Hepatocyte (in vitro differentiated cells): ENCODE measurements around the gene APOBEC2. TPM values are rescaled to one million over a fixed set of nuclear protein-coding genes. Genes with fewer than 3 reads are reported as not detected.
A peak's percentile ranks its signal among the peaks of the same experiment; 100 is the strongest.

Experiments
- DNase-seq: peaks from one replicate; pipeline ENCODE4 v3.0.0-alpha.2; 2016; ENCODE audit warnings: low spot score
- H2AFZ ChIP-seq: fragments of 200-600 bp; sonication (generic); 2 replicates; pipeline ENCODE4 v1.6.0; 2016; ENCODE audit warnings: antibody characterized with exemption, mild to moderate bottlenecking
- H3K27ac ChIP-seq: fragments of 200-600 bp; sonication (generic); 2 replicates; pipeline ENCODE4 v1.5.1; 2016; ENCODE audit warnings: mild to moderate bottlenecking
- H3K27me3 ChIP-seq: fragments of 200-600 bp; sonication (generic); 2 replicates; pipeline ENCODE4 v1.6.1; 2016
- H3K36me3 ChIP-seq: fragments of 200-600 bp; sonication (generic); replicated peaks from 2 replicates; pipeline ENCODE4 v1.5.1; 2016; ENCODE audit warnings: low read depth; ENCODE audit not compliant: insufficient read depth
- H3K4me1 ChIP-seq: fragments of 200-600 bp; sonication (generic); 2 replicates; pipeline ENCODE4 v1.5.1; 2016; ENCODE audit warnings: mild to moderate bottlenecking, moderate library complexity; ENCODE audit not compliant: insufficient read depth
- H3K4me2 ChIP-seq: fragments of 200-600 bp; sonication (generic); 2 replicates; pipeline ENCODE4 v1.6.0; 2016
- H3K4me3 ChIP-seq: fragments of 200-600 bp; sonication (generic); 2 replicates; pipeline ENCODE4 v1.5.1; 2016; ENCODE audit warnings: mild to moderate bottlenecking
- H3K79me2 ChIP-seq: fragments of 200-600 bp; sonication (generic); 2 replicates; pipeline ENCODE4 v1.6.0; 2017; ENCODE audit warnings: mild to moderate bottlenecking
- H3K9me2 ChIP-seq: fragments of 200-600 bp; sonication (generic); replicated peaks from 2 replicates; pipeline ENCODE4 v1.6.0; 2017; ENCODE audit warnings: mild to moderate bottlenecking; ENCODE audit not compliant: insufficient read depth
- H3K9me3 ChIP-seq: fragments of 200-600 bp; sonication (generic); 2 replicates; pipeline ENCODE4 v1.5.1; 2016; ENCODE audit warnings: low read depth, mild to moderate bottlenecking
- H4K20me1 ChIP-seq: fragments of 200-600 bp; sonication (generic); 2 replicates; pipeline ENCODE4 v1.6.0; 2016; ENCODE audit warnings: mild to moderate bottlenecking; ENCODE audit not compliant: insufficient read depth, poor library complexity, severe bottlenecking
- CTCF ChIP-seq: fragments of 200-600 bp; sonication (generic); IDR thresholded peaks from 2 replicates; pipeline ENCODE4 v1.5.1; 2016; ENCODE audit warnings: antibody characterized with exemption, mild to moderate bottlenecking; ENCODE audit not compliant: poor library complexity
- EZH2 ChIP-seq: fragments of 200-600 bp; sonication (generic); IDR thresholded peaks from 2 replicates; pipeline ENCODE4 v1.6.1; 2016; ENCODE audit warnings: antibody characterized with exemption, mild to moderate bottlenecking, borderline replicate concordance
- EZH2phosphoT487 ChIP-seq: fragments of 200-600 bp; sonication (generic); IDR thresholded peaks from one replicate; pipeline ENCODE4 v1.6.1; 2018; ENCODE audit warnings: antibody characterized with exemption, mild to moderate bottlenecking, low read depth, moderate library complexity; ENCODE audit not compliant: unreplicated experiment, severe bottlenecking
- WGBS: methylation state at CpG from one replicate; pipeline ENCODE4 v1.1.6; 2016; ENCODE audit warnings: low lambda C conversion rate; ENCODE audit errors: missing lambda C conversion rate; 5-methylcytosine and 5-hydroxymethylcytosine counted together
- polyA plus RNA-seq: library from polyadenylated mRNA; unstranded; fragments of >200 nt; fragmentation: Nextera tagmentation; extraction: Ambion mirVana; gene quantifications from 2 replicates; pipeline ENCODE4 v1.2.1, GENCODE V29; 2016
- total RNA-seq: library from RNA; depleted of rRNA; stranded (reverse); fragments of >200 nt; gene quantifications from 2 replicates; pipeline ENCODE4 v1.2.3, GENCODE V29; 2014

Gene APOBEC2
- total and polyA plus RNA-seq, 2 experiments from 2014 or later = 2.8 to 2.9 TPM

GRCh38 chr6:41063884-41064285 lies 10.9 kb downstream of the APOBEC2 start:
- H3K4me2 ChIP-seq = peak overlapping the region; percentile 19
- no peaks in the 10 kb centered on the region for H3K9me3 ChIP-seq
- TF ChIP-seq CTCF = no peak
- no peak for TF ChIP-seq EZH2
- no peak for TF ChIP-seq EZH2phosphoT487
- no peak overlapping the region for H2AFZ ChIP-seq
- no peaks in the 10 kb centered on the region for H3K36me3 ChIP-seq
- WGBS = 52% methylated on average over 2 of the region's 2 CpGs
- H4K20me1 ChIP-seq = no peaks in the 10 kb centered on the region
- H3K27me3 ChIP-seq = no peaks in the 10 kb centered on the region
- H3K4me1 ChIP-seq = peaks cover 39% of the 10 kb centered on the region
- no peak for DNase-seq
- H3K27ac ChIP-seq = peak overlapping the region; percentile 76
- no peaks in the 10 kb centered on the region for H3K9me2 ChIP-seq
- H3K4me3 ChIP-seq = no peak overlapping the region
- H3K79me2 ChIP-seq = no peaks in the 10 kb centered on the region

GRCh38 chr6:41064841-41065240 lies 11.8 kb downstream of the APOBEC2 start:
- H3K79me2 ChIP-seq = peaks cover 2% of the 10 kb centered on the region
- 36% methylated on average over 5 of the region's 5 CpGs for WGBS
- peak; percentile 59 for DNase-seq
- H3K9me3 ChIP-seq = no peaks in the 10 kb centered on the region
- TF ChIP-seq CTCF (no peak), EZH2phosphoT487 (no peak), EZH2 (no peak)
- no peaks in the 10 kb centered on the region for H3K27me3 ChIP-seq
- H3K9me2 ChIP-seq = no peaks in the 10 kb centered on the region
- peak overlapping the region; percentile 76 for H3K27ac ChIP-seq
- peak overlapping the region; percentile 52 for H3K4me2 ChIP-seq
- H3K4me3 ChIP-seq = no peak overlapping the region
- no peak overlapping the region for H2AFZ ChIP-seq
- no peaks in the 10 kb centered on the region for H4K20me1 ChIP-seq
- H3K36me3 ChIP-seq = no peaks in the 10 kb centered on the region
- peaks cover 38% of the 10 kb centered on the region for H3K4me1 ChIP-seq

- H3K9me3 ChIP-seq = no peaks in the 10 kb centered on the region
- H3K36me3 ChIP-seq = no peaks in the 10 kb centered on the region
- H3K4me3 ChIP-seq = no peak overlapping the region
- no peak for TF ChIP-seq EZH2
- H3K4me2 ChIP-seq = peak overlapping the region; percentile 52
- peaks cover 10% of the 10 kb centered on the region for H3K79me2 ChIP-seq
- no peak for DNase-seq
- H3K27me3 ChIP-seq = no peaks in the 10 kb centered on the region
- no peaks in the 10 kb centered on the region for H4K20me1 ChIP-seq
- no peak overlapping the region for H2AFZ ChIP-seq
- peaks cover 34% of the 10 kb centered on the region for H3K4me1 ChIP-seq
- peak overlapping the region; percentile 76 for H3K27ac ChIP-seq
- no peaks in the 10 kb centered on the region for H3K9me2 ChIP-seq
- 80% methylated on average over 2 of the region's 2 CpGs for WGBS
These were observed 12.6 kb downstream of the APOBEC2 start for GRCh38 chr6:41065550-41066026.

- Histone ChIP-seq H3K27ac (no peak overlapping the region), H2AFZ (no peak overlapping the region), H3K9me2 (no peaks in the 10 kb centered on the region), H3K4me1 (peaks cover 34% of the 10 kb centered on the region), H3K79me2 (peaks cover 13% of the 10 kb centered on the region), H3K4me2 (no peak overlapping the region), H3K9me3 (no peaks in the 10 kb centered on the region), H3K4me3 (no peak overlapping the region), H3K27me3 (no peaks in the 10 kb centered on the region), H3K36me3 (no peaks in the 10 kb centered on the region), H4K20me1 (no peaks in the 10 kb centered on the region)
- 32% methylated on average over 3 of the region's 3 CpGs for WGBS
- peak; percentile 90 for DNase-seq
- TF ChIP-seq CTCF (peak; percentile 87), EZH2 (no peak), EZH2phosphoT487 (no peak)
These were observed 13.9 kb downstream of the APOBEC2 start for GRCh38 chr6:41066867-41067304.
